HUES64 (cell line): Measurements from ENCODE around the gene POC1A.
"Not testable (repeated sequence)": the region's sequence is repeated elsewhere in the genome, so short reads cannot be mapped to it uniquely, and the experiment has no call there.

ENCODE experiments used
- H3K27ac ChIP-seq: 2 replicates; pipeline ENCODE4 v1.7.0; 2013; ENCODE audit warnings: low read depth, low read length, inconsistent platforms
- H3K27me3 ChIP-seq: 2 replicates; pipeline ENCODE4 v1.6.1; 2013; ENCODE audit warnings: mild to moderate bottlenecking, low read length; ENCODE audit not compliant: insufficient read depth
- H3K36me3 ChIP-seq: 2 replicates; pipeline ENCODE4 v1.6.1; 2013; ENCODE audit warnings: mild to moderate bottlenecking, low read length; ENCODE audit not compliant: insufficient read depth
- H3K4me1 ChIP-seq: 2 replicates; pipeline ENCODE4 v1.6.1; 2013; ENCODE audit warnings: mild to moderate bottlenecking, low read length, moderate library complexity; ENCODE audit not compliant: insufficient read depth
- H3K4me3 ChIP-seq: 2 replicates; pipeline ENCODE4 v1.5.1; 2013; ENCODE audit warnings: mild to moderate bottlenecking, low read length, moderate library complexity
- H3K9ac ChIP-seq: 2 replicates; pipeline ENCODE4 v1.6.1; 2013; ENCODE audit warnings: mild to moderate bottlenecking, low read depth, low read length
- H3K9me3 ChIP-seq: 2 replicates; pipeline ENCODE4 v1.6.1; 2013; ENCODE audit warnings: low read depth, low read length; ENCODE audit not compliant: insufficient read depth
- WGBS: fragments of 150-250, 120-280 bp; methylation state at CpG from one replicate; pipeline ENCODE4 v1.1.7; 2013; ENCODE audit warnings: missing lambda C conversion rate; 5-methylcytosine and 5-hydroxymethylcytosine counted together

Gene POC1A

DNA sequence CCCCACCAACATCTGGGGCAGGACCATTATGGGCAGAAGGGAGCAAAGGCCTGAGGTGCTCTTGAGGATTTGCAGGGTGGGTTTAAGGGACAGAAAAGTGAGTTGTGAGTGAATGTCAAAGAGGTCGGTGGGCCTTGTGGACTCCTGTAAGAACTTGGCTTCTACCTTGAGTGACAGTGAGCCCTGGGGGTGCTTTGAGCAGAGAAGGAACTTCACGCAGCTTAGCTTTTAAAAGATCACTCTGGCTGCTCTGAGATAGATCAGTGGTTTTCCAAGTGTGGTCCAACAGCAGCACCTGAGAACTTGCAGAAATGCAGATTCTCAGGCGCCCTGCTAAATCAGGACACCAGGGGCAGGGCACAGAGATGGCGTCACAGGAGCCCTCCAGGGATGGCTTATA, 28.5 kb upstream of the POC1A start:
- H3K9ac ChIP-seq: no peak overlapping the region
- peaks cover 4% of the 10 kb centered on the region; the same call in 1 of the 2 replicates for H3K4me1 ChIP-seq
- H3K27me3 ChIP-seq: no peaks in the 10 kb centered on the region
- H3K36me3 ChIP-seq: no peaks in the 10 kb centered on the region
- 91% methylated on average over 4 of the region's 4 CpGs for whole genome bisulfite sequencing
- H3K4me3 ChIP-seq: no peak overlapping the region
- no peaks in the 10 kb centered on the region for H3K9me3 ChIP-seq
- H3K27ac ChIP-seq: no peak overlapping the region

DNA sequence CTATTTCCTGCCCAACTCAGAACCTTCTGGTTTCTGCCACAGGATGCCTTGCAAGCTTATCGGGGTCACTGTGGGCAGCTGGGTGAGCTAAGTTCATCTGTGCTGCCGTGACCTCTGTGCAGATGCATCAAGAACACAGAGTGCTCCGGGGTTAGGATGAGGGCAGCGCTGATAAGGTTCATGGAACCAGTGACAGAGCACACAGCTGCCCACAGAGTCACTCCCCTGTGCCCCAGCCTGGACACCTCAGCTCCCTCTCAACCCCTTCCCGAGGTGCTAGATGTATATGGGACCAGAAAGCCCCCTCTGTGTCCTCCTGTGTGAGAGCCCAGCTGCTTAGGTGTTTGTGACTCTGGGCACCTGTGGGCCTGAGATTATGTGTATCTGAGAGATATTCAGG, 28.0 kb upstream of the POC1A start:
- no peaks in the 10 kb centered on the region for H3K27me3 ChIP-seq
- H3K4me1 ChIP-seq: peaks cover 4% of the 10 kb centered on the region; the same call in 1 of the 2 replicates
- no peaks in the 10 kb centered on the region for H3K9me3 ChIP-seq
- no peak overlapping the region for H3K9ac ChIP-seq
- H3K4me3 ChIP-seq: no peak overlapping the region
- WGBS: 91% methylated on average over 5 of the region's 5 CpGs
- H3K36me3 ChIP-seq: no peaks in the 10 kb centered on the region
- no peak overlapping the region for H3K27ac ChIP-seq

DNA sequence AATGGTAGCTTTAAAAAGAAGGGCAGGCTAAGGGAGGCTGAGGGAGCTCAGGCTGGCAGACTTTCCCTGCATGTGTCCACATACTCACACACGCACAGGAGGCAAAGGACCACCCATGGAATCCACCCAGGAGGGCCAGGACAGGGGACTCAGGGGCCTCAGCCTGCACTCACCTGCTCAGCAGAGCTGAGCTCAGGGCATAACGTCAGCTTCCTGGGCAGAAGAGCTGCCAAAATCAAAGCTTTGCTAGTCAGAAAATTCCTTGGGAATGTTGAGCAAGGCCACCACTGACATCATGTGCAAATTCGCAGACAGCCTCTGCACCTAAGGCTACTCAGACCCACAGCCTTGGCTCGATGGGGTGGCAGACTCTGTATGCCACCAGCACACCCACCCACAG, 27.3 kb upstream of the POC1A start:
- 77% methylated on average over 4 of the region's 4 CpGs for WGBS
- no peak overlapping the region for H3K27ac ChIP-seq
- no peak overlapping the region for H3K4me3 ChIP-seq
- no peaks in the 10 kb centered on the region for H3K9me3 ChIP-seq
- H3K27me3 ChIP-seq: no peaks in the 10 kb centered on the region
- no peak overlapping the region for H3K9ac ChIP-seq
- H3K36me3 ChIP-seq: no peaks in the 10 kb centered on the region
- peaks cover 4% of the 10 kb centered on the region; the same call in 1 of the 2 replicates for H3K4me1 ChIP-seq

DNA sequence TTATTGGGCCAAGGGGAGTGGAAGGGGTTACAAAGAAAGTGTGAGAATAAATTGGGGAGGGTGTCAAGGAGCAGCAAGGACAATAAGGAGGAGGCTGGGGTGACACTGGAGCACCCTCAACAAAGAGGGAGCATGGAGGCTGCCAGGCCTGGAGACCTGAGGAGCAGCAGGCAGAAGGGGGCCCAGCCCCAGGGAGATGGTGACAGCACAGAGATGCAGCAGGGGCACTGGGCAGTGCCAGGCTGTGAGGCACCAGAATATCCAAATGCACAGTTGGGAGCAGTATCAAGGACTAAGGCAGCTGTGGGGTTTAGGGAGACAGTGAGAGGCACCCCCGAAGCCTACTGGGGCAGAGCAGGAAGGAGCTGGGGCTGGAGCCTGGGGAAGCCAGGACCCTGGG, 24.3 kb upstream of the POC1A start:
- no peak overlapping the region for H3K9ac ChIP-seq
- H3K9me3 ChIP-seq: no peaks in the 10 kb centered on the region
- H3K36me3 ChIP-seq: no peaks in the 10 kb centered on the region
- no peaks in the 10 kb centered on the region for H3K27me3 ChIP-seq
- H3K27ac ChIP-seq: no peak overlapping the region
- H3K4me1 ChIP-seq: peaks cover 4% of the 10 kb centered on the region; the same call in 1 of the 2 replicates
- 98% methylated on average over 1 of the region's 1 CpG for WGBS
- H3K4me3 ChIP-seq: no peak overlapping the region

DNA sequence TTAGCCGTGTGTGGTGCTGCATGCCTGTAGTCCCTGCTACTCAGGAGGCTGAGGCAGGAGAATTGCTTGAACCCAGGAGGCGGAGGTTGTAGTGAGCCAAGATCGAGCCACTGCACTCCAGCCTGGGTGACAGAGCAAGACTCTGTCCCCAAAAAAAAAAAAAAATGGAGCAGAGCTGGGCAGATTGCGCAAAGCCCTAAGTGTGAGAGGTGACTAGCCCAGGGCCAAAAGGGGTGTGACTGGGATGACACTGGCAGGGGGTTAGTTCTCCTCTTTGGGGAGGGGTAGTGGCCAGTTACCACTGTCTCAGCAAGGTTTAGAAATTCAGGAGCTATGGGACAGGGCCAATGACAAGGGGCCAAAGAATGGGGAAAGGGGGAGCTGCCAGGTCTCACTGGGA, 23.9 kb upstream of the POC1A start:
- not testable (repeated sequence) for H3K9ac ChIP-seq, H3K4me3 ChIP-seq, H3K9me3 ChIP-seq, H3K4me1 ChIP-seq, H3K36me3 ChIP-seq, H3K27me3 ChIP-seq, H3K27ac ChIP-seq
- 93% methylated on average over 4 of the region's 4 CpGs for WGBS

DNA sequence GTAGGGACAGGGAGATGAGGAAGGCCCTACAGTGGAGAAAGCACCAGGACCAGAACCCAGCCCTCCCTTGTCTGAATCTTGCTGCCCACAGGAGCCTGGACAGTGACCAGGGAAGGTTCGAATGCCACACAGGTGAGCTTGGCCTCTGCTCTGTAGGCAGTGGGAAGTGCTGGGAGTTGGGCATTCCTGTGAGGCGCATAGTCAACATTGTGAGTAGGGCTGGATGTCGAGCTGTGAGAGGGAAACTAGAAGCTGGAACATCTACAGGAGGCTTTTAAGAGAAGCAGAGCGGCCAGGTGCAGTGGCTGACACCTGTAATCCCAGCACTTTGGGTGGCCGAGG, 23.4 kb upstream of the POC1A start:
- peaks cover 4% of the 10 kb centered on the region; the same call in 1 of the 2 replicates for H3K4me1 ChIP-seq
- H3K9me3 ChIP-seq: no peaks in the 10 kb centered on the region
- WGBS: 91% methylated on average over 5 of the region's 5 CpGs
- no peak overlapping the region for H3K9ac ChIP-seq
- no peaks in the 10 kb centered on the region for H3K36me3 ChIP-seq
- H3K4me3 ChIP-seq: no peak overlapping the region
- no peak overlapping the region for H3K27ac ChIP-seq
- no peaks in the 10 kb centered on the region for H3K27me3 ChIP-seq

DNA sequence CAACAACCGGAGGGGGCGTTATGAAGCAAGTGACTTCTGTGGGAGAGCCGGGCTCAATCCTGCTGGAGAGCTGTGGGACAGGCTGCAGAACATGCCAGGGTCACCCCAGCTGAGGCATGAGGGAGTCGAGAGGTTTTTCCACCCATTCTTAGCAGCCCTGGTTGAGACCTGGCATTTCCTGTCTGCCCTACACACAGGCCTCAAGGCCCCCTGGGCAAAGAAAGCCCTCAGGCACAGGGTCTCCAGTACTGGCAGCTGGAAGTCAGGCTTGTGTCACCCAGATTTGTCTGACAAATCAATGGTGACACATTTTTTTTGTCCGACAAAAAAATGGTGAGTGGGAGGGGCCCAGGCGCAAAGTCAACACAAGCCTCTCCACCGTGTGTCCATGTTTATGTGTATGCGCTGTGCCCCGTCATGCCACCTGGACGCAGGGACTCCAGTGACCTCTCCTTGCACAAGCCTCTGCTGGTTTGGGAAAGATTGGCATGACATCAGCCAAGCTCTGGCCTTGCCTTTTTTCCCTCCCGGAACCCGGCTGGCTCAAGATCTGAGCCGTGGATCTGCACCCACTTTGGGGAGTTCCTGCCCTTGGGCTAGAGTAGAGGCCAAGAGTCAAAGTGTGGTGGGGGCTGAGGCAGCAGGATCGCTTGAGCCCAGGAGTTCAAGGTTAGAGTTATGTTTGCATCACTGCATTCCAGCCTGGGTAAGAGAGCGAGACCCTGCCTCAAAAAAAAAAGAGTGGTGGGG, 22.9 kb upstream of the POC1A start:
- peaks cover 4% of the 10 kb centered on the region; the same call in 1 of the 2 replicates for H3K4me1 ChIP-seq
- H3K27ac ChIP-seq: no peak overlapping the region
- 86% methylated on average over 15 of the region's 15 CpGs for WGBS
- H3K27me3 ChIP-seq: no peaks in the 10 kb centered on the region
- H3K9ac ChIP-seq: no peak overlapping the region
- H3K4me3 ChIP-seq: no peak overlapping the region
- H3K9me3 ChIP-seq: no peaks in the 10 kb centered on the region
- H3K36me3 ChIP-seq: no peaks in the 10 kb centered on the region

DNA sequence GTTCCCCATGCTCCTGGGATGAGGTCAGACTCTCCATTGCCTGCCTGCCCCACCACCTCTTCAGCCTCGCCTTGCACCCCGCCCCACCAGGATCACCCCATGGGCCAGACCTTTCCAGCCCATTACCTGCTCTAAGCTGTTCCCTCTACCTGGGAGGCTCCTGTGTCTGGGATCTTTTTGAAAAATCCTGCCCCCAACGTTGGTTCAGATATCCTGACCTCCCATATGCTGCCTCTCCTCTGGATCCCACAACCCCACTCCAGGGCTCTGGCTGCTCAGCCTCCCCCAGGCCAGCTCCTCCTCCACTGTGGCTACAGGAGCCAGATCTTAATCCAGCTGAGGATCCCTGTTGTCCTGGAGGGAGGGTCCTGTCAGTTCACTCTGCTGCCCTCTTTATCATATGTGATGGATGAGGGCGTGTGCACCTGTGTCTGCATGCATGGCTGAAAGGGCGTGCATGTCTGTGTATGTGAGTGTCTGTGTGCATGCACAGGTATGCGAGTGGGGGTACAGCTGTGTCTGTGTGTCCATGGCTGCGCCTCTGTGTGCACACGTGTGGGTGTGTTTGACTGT, 22.0 kb upstream of the POC1A start:
- Histone ChIP-seq H3K36me3 (no peaks in the 10 kb centered on the region), H3K27me3 (no peaks in the 10 kb centered on the region), H3K27ac (no peak overlapping the region), H3K4me3 (no peak overlapping the region), H3K4me1 (peaks cover 1% of the 10 kb centered on the region; the same call in 1 of the 2 replicates), H3K9me3 (no peaks in the 10 kb centered on the region), H3K9ac (no peak overlapping the region)
- WGBS: 85% methylated on average over 8 of the region's 8 CpGs

DNA sequence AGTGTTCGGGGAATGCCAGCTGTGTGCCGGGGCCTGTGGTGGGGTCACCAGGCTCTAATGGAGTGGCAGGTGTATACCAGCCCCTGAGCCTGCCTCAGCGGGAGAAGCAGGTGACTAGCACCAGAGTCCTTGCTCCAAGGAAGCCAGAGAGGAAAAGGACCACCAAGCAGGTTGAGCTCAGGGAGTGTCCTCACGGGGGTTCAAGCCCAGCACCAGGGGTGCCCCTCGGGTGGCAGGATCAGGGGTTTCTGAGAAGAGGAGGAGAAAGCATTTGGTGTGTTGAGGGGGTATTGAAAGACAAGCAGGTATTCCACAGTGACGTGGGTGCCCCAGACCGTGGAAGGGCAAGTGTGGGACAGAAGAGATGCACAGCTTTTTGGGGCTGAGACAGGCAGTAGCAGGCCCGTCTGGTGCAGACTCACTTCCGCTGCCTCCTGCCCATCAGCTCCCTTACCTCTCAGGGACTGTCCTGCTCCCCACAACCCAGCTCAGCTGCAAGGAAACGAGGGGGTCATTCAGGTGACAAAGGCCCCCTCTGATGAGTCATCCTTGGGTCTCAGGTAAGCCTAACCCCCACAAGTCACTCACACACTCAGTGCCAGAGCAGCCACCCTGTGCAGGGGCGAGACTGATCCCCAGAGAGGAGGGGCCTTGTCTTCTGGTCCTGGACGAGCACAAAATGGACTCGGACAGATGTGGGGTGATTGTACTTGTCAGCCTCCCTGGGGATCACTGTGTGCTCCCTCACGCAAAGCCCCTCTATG, 21.4 kb upstream of the POC1A start:
- Histone ChIP-seq H3K27ac (no peak overlapping the region), H3K9ac (no peak overlapping the region), H3K9me3 (no peaks in the 10 kb centered on the region), H3K27me3 (no peaks in the 10 kb centered on the region), H3K4me3 (no peak overlapping the region), H3K36me3 (no peaks in the 10 kb centered on the region), H3K4me1 (no peaks in the 10 kb centered on the region)
- WGBS: 89% methylated on average over 14 of the region's 14 CpGs

DNA sequence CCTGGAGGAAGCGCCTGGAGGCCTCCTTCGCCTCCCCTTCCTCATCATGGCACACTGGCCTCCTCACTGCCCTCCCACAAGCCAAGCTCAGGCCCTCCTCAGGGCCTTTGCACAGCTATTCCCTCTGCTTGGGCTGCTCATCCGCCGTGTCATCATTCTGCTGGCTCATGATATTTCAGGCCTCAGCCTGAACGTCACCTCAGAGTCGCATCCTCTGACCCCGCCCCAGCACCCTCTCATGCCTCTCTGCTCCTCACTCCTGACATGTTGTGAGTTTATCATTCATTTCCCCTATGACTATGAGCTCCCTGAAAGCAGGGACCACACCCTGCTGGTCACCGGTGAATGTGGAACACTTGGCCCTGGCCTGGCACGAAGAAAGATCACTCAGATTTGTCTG, 20.7 kb upstream of the POC1A start:
- H3K4me1 ChIP-seq: no peaks in the 10 kb centered on the region
- no peaks in the 10 kb centered on the region for H3K9me3 ChIP-seq
- H3K27me3 ChIP-seq: no peaks in the 10 kb centered on the region
- no peak overlapping the region for H3K9ac ChIP-seq
- no peaks in the 10 kb centered on the region for H3K36me3 ChIP-seq
- WGBS: 94% methylated on average over 9 of the region's 9 CpGs
- no peak overlapping the region for H3K4me3 ChIP-seq
- H3K27ac ChIP-seq: no peak overlapping the region

DNA sequence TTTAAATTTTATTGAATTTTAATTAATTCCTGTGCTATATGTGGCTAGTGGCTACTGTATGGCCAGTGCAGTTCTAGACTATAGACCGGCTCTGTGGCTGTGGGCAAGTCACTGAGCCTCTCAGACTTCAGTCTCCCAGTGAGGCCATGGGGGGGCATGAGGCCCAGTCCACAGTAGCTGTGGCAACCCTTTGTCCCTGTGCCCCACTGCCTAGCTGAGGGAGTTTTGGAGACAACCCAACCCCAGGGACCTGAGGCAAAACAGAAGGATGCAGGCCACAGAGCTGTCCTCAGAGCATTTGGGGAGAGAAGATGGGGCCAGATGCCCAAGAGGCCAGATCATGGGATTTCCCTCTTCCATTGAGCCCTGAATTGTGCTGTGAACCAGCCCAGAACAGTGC, 18.9 kb upstream of the POC1A start:
- Histone ChIP-seq H3K4me1 (no peaks in the 10 kb centered on the region), H3K9ac (no peak overlapping the region), H3K4me3 (no peak overlapping the region), H3K27ac (no peak overlapping the region), H3K9me3 (no peaks in the 10 kb centered on the region), H3K27me3 (no peaks in the 10 kb centered on the region), H3K36me3 (no peaks in the 10 kb centered on the region)
- 91% methylated on average over 1 of the region's 1 CpG for WGBS
